Activated CD4-positive, CD25-positive, alpha-beta regulatory T cell treated with anti-CD3 and anti-CD28 coated beads, Interleukin-2, amount 50 U/mL, for 16 hours (primary cell): Measurements from ENCODE around the gene EML2.
A peak's percentile ranks its signal among the peaks of the same experiment; 100 is the strongest.
"Not testable (repeated sequence)": the region's sequence is repeated elsewhere in the genome, so short reads cannot be mapped to it uniquely, and the experiment has no call there.

ENCODE experiments used
- DNase-seq: peaks from one replicate; pipeline ENCODE4 v3.0.0-alpha.2; 2020; ENCODE audit warnings: low read depth, low spot score

The EML2 gene

GRCh38 chr19:45615795-45616703 lies 23.1 kb downstream of the EML2 start:
- peak; percentile 35 for DNase-seq

DNA sequence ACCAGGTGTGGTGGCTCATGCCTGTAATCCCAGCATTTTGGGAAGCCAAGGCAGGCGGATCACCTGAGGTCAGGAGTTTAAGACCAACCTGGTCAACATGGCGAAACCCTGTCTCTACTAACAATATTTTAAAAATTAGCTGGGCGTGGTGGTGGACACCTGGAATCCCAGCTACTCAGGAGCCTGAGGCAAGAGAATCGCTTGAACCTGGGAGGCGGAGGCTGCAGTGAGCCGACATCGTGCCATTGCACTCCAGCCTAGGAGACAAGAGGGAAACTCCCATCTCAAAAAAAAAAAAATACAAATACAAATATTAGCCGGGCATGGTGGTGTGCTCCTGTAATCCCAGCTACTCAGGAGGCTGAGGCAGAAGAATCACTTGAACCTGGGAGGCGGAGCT lies 24.1 kb downstream of the EML2 start:
- DNase-seq = not testable (repeated sequence)

DNA sequence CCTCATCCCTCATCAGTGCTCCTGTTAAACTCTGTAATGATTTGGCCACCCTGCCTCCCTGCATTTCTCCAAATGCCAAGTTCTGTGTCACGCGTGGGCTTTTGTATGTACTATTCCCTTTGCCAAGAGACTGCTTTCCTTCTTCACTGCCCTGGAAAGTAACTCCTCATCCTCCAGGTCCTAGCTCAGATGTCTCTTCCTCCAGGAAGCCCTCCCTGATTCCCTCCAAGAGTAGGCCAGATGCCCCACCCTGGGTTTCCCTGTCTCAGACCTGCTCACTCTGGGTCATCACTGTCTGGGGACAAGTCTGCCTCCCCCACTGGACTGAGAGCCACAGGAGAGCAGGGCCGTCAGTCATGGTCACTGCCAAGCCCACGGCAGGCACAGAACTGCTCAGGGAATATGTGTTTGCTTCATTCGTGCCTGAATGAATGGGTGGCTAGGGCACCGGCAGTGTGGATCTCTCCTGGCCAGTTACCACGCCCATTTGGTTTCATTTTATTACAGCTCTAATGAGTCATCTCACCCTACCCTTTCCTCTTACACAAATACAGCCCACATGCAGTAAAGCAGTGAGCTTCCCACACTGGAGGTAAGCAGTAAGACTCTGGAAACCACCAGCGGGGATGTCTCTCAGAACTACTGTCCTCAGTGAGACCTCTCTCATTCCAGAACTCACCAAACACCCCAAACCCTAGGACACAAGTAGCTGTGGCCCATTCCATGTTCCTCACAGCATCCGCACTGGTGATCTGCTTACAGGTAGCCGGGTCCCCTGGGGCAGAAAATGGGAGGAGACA lies 25.1 kb downstream of the EML2 start:
- no peak for DNase-seq

- DNase-seq = no peak
Measured at GRCh38 chr19:45608948-45609347, 30.2 kb downstream of the EML2 start.

- DNase-seq = peak; percentile 10
Measured at GRCh38 chr19:45607071-45608029, 31.8 kb downstream of the EML2 start.

DNA sequence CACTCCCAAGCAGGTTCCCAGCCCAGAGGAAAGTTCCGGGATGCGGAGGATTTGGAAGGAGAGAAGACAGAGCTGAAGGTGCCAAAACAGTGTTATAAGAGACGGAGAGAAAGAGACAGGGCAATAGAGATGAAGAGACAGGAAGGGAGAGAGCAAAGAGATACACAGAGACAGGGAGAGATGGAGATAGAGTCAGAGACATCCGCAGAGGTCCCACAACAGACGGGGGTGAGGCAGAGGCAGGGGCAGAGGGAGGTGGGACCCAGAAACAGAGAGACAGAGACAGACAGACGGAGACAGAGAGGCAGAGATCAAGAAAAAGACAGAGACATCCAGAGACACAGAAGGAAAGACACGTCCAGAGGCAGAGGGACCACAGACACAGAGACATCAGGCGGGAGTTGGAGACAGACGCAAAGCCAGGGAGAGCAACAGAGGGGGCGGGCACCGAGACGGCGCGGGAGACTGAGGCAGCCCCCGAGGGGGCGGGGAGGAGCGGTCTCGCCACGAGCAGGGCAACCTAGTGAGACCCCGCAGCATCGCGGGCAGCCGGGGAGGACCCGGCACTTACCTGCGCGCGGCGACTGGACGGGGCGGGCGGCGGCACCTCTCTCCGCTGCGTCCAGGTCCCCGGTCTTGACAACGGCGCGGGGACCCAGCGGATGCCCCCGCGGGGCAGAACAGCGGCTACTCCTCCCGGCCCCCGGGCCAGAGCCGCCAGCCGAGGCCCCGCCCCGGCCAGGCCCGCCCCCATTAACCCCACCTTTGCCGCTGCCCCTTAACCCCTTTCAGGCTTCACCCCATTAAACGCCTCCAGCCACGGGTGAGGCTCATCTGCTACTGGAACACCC lies 37.4 kb downstream of the EML2 start, which contains the start of gene GPR4:
GPR4 (minus strand) TSS at position 689 of the 851 bp plus-strand sequence. CDS start 10,346 bp downstream, outside the sequence.
- DNase-seq = no peak

DNA sequence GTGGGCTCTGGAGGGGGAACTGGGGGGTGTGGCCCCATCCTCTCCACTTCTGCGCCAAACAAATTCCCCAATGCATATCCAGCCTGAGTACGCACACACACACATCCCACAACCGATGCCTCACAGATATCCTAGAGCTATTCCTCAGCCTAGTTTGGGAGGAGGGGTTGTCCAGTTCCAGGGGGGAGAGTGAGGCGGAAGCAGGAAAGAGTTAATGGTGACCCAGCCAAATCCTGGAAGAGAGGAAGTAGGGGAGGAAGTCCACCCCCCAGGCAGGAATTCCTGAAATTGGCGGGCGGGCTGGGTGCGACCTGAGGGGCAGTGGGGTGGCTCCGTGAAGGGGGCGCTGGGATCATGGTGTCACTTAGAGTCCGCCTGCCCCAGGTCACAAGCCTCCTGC lies 38.1 kb downstream of the EML2 start:
- no peak for DNase-seq

GRCh38 chr19:45600340-45600885 lies 38.8 kb downstream of the EML2 start:
- no peak for DNase-seq

DNA sequence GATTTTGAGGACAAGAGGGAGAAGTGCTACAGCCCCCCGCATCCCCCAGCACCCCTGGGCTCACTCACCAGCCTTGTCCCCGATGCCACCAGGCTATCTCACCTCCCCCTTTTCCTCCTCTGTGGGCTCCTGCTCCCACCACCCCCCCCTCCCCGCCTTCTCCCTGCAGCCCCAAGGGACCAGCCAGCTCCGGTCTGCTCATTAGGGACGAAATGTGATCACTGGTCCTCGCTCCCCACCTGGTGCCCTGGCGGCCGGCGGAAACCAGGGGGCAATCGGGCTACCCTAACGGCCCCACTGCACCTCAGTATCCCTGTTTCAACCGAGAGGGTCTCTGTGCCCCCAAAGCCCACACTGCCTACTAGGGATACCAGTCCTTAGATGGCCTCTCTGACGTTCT lies 39.9 kb downstream of the EML2 start:
- no peak for DNase-seq

DNA sequence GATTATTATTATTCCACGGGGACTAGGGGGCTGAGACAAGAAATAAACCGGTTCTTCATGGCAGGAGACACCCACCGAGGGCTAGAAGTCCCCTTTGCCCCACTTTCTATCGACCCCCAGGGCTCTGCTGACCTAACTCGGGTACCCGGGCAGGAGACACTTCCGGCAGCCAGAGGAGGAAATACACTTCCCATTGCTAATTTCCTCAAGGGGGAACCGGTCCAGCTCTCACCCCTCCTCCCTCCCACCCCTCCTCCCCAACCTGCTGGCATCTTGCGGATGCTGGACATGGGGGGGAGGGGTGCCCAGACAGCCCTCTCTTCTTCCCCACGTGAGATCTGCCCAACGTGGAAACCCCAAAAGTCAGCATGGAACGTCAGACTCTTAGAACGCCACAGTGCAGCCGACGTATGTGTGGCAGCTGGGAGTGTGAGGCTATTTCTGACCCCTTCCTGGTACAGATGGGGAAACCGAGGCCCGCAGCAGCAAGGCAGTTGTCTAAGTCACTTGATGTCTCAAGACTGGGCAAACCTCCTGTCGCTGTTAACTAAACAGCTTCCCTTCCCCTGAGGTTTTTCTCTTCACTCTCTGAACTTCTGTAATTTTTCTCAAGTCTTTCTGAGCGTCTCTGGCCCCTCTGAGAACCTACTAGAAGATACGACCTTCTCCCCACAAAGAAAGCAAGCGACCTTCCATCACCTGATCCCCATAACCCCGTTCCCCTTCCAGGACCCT lies 40.8 kb downstream of the EML2 start:
- DNase-seq = no peak

DNA sequence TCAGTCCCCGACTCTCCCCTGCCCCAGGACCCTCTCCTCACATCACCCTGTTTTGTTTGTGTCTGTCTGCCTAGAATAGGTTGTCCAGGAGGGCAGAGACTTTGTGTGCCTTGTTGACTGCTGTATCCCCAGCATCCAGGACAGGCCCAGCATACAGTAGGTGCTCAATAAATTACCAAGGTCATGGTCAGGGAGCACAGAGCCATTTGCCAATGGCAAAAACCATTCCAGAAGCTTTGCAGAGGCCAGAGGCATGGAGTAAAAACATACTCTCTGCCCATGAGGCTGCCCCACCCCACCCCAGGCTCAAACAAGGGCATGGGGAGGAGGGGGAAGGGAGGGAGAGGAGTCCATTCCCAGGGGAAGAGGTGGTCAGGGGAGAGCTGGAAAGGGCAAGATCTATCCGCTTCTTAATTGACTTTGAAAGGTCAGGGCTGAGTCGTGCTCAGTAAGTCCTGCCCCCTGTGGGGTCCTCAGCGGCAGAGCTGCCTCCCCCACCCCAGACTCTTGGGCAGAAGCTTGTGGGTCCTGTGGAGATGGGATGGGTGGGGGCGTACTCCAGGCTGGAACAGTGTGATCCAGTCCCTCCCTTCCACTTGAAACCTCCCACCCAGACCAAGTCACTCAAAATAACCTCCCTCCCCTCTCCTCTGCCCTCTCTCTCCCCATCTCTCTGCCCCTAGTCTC lies 41.6 kb downstream of the EML2 start:
- DNase-seq = no peak

GRCh38 chr19:45595814-45596213 lies 43.4 kb downstream of the EML2 start:
- no peak for DNase-seq

DNA sequence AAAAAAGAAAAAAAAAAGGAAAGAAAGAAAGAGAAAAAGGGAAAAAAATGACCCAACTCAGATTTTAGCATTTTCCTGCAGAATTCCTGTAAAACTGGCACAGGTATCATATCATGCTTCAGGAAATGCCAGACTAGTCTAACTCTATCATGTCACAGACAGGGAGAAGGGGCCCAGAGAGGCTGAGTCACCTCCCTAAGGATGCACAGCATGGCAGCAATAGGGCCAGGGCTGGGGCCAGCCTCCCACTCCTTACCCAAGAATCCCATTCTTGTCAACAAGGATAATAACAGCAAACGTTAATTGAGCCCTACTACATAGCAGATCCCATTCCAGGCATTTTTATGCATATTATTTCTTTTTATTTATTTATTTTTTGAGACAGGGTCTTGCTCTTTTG lies 45.7 kb downstream of the EML2 start:
- DNase-seq = no peak

- no peak for DNase-seq
Measured at GRCh38 chr19:45592366-45592765, 46.8 kb downstream of the EML2 start.

- DNase-seq = no peak
Measured at GRCh38 chr19:45591638-45592005, 47.6 kb downstream of the EML2 start.

- DNase-seq = no peak
Measured at GRCh38 chr19:45591004-45591637, 48.1 kb downstream of the EML2 start.

DNA sequence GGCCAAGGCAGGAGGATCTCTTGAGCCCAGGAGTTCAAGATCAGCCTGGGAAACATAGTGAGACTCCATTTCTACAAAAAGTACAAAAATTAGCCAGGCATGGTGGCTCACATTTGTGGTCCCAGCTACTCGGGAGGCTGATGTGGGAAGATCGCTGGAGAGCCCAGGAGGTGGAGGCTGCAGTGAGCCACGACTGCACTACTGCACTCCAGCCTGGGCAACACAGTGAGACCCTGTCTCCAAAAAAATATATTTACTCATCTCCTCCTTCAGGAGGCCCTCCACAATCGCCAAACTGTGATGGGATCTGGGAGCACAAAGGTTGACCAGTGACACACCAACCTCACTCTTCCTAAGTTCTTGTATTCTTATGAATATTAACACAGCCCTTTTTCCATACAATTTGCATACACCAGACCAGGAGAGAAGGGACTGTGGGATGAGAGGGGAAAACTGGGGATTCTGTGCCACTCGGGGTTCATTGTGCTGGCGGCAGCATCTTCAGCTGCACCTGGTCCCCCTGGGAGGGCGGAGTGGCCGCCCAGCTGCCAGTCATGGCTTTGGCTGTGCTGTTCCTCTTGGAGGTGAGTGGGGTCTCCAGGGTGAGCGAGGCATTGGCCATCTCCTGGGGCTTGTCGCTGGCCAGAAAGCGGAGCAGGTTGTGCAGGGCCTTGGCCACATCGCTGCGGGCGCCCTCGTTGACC lies 48.7 kb downstream of the EML2 start:
- DNase-seq = no peak

DNA sequence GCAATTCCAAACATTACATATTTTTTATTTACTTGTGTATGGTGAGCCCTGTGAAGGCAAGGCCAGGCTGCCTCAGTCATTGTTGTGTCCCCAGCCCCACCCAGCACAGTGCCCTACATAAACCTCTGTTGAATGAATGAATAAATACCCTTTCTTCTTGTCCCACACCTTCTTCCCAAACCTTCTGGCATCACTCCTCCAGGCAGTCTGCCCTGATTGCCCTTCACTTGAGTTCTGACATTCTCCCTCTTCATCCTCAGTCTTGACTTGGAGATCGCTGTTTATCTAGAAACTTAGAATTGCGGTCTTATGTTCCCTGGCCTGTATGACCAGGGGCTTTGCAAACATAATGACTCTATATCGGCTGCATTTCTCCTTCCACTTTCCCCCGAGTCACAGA lies 49.4 kb downstream of the EML2 start:
- DNase-seq = no peak
